C4-2B (cell line): ENCODE results near the gene LTBR.

Experiments
- H3K27ac ChIP-seq: fragments of 450-650 bp; 2 replicates; pipeline ENCODE4 v1.5.1; 2017
- CTCF ChIP-seq: fragments of 450-650 bp; conservative IDR thresholded peaks from 2 replicates; pipeline ENCODE4 v1.5.1; 2017; ENCODE audit warnings: mild to moderate bottlenecking
- ZFX ChIP-seq: fragments of 450-650 bp; IDR thresholded peaks from 2 replicates; pipeline ENCODE4 v1.6.1; 2017

The LTBR gene

GRCh38 chr12:6352193-6353173 is 31.5 kb upstream of the LTBR start:
- TF ChIP-seq CTCF, result no peak
- TF ChIP-seq ZFX, result no peak
- no peak overlapping the region for H3K27ac ChIP-seq

GRCh38 chr12:6354495-6355393 is 29.2 kb upstream of the LTBR start:
- TF ChIP-seq CTCF, result no peak
- TF ChIP-seq ZFX, result no peak
- H3K27ac ChIP-seq, result no peak overlapping the region

GRCh38 chr12:6355491-6356373 is 28.2 kb upstream of the LTBR start:
- TF ChIP-seq ZFX (no peak), CTCF (no peak)

GRCh38 chr12:6356374-6356820 is 27.6 kb upstream of the LTBR start:
- no peak for TF ChIP-seq ZFX
- no peak for TF ChIP-seq CTCF
- H3K27ac ChIP-seq, result no peak overlapping the region

More at GRCh38 chr12:6355491-6356373, 28.2 kb upstream of the LTBR start:
- H3K27ac ChIP-seq, result no peak overlapping the region

- TF ChIP-seq ZFX (no peak), CTCF (no peak)
- no peak overlapping the region for H3K27ac ChIP-seq
Observed at GRCh38 chr12:6358881-6359280, 25.1 kb upstream of the LTBR start.

- no peak overlapping the region for H3K27ac ChIP-seq
- TF ChIP-seq ZFX (no peak), CTCF (no peak)
Observed at GRCh38 chr12:6360080-6360571, 23.8 kb upstream of the LTBR start.
